GM13977 (cell line): ENCODE measurements around the gene ZNF277.
"Not testable (repeated sequence)": the region's sequence is repeated elsewhere in the genome, so short reads cannot be mapped to it uniquely, and the experiment has no call there.

Experiments
- DNase-seq: peaks from one replicate; pipeline ENCODE4 v3.0.0; 2012; ENCODE audit warnings: low spot score
- in situ Hi-C: fragments of 300-500 bp; cut with MboI; formaldehyde crosslinking; loops from one replicate; pipeline ENCODE4 v1.12.0; 2022; ENCODE audit warnings: low sequenced_read_pairs, low pct_unique_long_range_greater_than_20kb, mixed read lengths, inconsistent platforms; ENCODE audit not compliant: unreplicated experiment
- TF ChIP-seq, protein P1 (sequence below): IDR thresholded peaks from 2 replicates; pipeline ENCODE4 v1.5.1; 2012; ENCODE audit warnings: mild to moderate bottlenecking, control low read depth; ENCODE audit not compliant: insufficient read depth; ENCODE audit errors: extremely low read depth, missing control alignments

Gene ZNF277

GRCh38 chr7:112381311-112382091 lies 175.0 kb downstream of the ZNF277 start:
- TF ChIP-seq, protein P1, sequence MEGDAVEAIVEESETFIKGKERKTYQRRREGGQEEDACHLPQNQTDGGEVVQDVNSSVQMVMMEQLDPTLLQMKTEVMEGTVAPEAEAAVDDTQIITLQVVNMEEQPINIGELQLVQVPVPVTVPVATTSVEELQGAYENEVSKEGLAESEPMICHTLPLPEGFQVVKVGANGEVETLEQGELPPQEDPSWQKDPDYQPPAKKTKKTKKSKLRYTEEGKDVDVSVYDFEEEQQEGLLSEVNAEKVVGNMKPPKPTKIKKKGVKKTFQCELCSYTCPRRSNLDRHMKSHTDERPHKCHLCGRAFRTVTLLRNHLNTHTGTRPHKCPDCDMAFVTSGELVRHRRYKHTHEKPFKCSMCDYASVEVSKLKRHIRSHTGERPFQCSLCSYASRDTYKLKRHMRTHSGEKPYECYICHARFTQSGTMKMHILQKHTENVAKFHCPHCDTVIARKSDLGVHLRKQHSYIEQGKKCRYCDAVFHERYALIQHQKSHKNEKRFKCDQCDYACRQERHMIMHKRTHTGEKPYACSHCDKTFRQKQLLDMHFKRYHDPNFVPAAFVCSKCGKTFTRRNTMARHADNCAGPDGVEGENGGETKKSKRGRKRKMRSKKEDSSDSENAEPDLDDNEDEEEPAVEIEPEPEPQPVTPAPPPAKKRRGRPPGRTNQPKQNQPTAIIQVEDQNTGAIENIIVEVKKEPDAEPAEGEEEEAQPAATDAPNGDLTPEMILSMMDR, result no peak
- DNase-seq, result no peak
- in situ Hi-C loops, result no loop called here

DNA sequence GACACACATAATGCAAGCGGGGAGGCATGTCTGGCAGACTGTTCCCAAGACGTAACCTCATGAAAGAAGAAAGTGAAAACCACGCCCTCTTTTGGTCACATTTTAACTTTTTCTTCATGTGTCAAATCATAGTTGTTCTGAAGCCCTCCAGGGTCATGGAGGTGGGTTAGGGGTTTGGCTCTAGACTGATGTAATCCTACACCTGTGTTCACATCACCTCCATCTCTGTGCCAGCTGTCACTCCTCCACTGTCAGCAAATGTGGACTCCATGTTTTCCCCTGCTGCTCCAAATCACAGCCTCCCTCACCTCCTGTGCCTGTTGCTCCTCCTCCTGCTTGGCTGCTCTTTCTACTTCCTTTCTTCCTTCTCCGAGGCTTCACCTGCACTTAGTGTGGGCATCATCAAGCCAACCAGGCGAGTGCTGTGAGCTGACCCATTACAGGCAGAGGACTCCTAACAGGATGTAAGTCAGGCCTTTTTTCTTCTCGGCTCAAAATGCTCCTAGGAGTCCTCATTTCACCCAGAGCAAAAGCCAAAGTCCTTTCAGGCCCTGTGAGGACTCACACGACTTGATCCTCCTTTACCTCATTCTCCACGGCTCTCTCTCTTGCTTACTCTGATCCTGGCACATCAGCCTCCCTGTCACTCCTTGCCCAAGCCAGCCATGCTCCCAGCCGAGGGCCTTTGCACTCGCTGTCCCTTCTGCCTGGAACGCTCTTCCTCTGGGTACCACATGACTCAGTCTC lies 177.3 kb downstream of the ZNF277 start:
- TF ChIP-seq, protein P1, result no peak
- in situ Hi-C loops, result no loop called here
- no peak for DNase-seq

DNA sequence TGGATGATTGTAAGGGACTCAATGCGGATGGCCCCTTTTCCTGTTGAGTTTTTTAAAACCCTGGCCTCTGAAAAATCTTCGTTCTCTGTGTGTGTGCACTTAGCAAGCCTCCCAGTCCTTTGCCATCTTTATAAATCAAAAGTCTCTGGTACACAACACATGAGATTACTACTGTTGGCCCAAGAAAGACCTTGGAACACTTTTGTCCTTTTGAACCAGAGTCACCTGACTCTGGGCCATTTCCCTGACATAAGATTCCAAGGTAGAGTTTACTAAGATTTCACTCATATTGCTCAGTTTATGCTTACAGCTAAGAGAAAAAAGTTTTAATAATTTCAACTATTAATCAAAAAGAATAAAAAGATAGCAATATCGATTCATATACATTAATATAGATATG lies 179.0 kb downstream of the ZNF277 start:
- in situ Hi-C loops, result no loop called here
- DNase-seq, result no peak
- TF ChIP-seq, protein P1, result no peak

GRCh38 chr7:112386619-112387018 lies 180.1 kb downstream of the ZNF277 start:
- TF ChIP-seq, protein P1, result no peak
- in situ Hi-C loops, result no loop called here
- no peak for DNase-seq

- in situ Hi-C loops, result no loop called here
- DNase-seq, result no peak
- TF ChIP-seq, protein P1, result no peak
Measured at GRCh38 chr7:112390167-112390566, 183.7 kb downstream of the ZNF277 start.

GRCh38 chr7:112391079-112391821 lies 184.8 kb downstream of the ZNF277 start:
- in situ Hi-C loops, result not testable (repeated sequence)
- peak; percentile 20 for DNase-seq

GRCh38 chr7:112391841-112392286 lies 185.4 kb downstream of the ZNF277 start:
- peak; percentile 40 for DNase-seq
- in situ Hi-C loops, result not testable (repeated sequence)
